Measurements from ENCODE around the gene CALML3. TPM values are rescaled to one million over a fixed set of nuclear protein-coding genes. Genes with fewer than 3 reads are reported as not detected.

CALML3 gene
- total RNA-seq, 1 donor from 2014 or later, result not detected

DNA sequence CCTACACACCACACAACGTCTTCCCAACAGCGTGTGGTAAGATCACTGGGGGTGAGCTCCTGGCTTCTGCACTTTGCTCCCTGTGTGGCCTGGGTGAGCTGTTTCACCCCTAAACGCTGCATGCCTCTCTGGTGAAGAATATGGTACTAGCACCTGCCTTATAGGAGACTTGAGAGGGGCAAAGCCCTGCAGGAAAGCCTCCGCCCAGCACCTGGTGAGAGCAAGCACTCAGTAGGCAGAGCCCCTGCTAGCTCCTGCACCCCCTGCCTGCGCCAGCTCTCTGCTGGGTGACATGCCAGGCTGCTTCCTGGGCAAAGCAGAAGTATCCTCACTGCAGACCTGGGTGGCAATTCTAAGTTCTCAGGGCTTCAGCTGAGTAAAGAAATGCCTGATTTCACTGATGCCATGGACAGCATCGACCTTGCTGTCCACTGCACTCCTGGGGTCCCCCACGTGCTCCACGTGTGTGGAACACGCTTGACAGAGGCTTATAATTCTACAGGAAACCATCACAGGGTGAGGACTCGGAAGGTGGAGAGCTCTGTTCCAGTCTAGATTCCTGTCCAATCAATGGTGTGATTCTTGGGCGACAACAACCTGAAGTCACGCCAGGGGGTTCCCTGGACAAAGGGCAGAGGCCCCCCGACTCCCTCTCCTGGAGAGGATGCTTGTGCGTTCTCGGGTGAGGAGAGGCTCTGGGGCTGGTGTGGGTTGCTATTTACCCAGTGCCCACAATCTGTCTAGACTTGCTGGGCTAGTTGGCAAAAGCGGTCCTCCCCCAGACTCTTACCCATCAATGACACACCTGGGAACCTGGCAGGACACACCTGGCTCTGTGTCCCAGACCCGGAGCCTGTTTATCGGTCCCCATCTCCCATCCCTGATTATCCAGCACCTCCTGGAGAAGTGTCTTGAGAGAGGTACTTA is 20.4 kb upstream of the CALML3 start:
- Histone ChIP-seq H3K27ac (ENCODE audit: low read depth, low read length) (no peak overlapping the region), H2AFZ (ENCODE audit: low read depth, low read length) (no peak overlapping the region), H3K9me3 (ENCODE audit: insufficient read depth, low read depth, low read length) (no peaks in the 10 kb centered on the region), H3K36me3 (ENCODE audit: insufficient read depth, low read length) (no peaks in the 10 kb centered on the region), H3K79me2 (ENCODE audit: insufficient read depth, low read length) (no peaks in the 10 kb centered on the region), H3K4me3 (ENCODE audit: insufficient read depth, low read depth, low read length) (no peak overlapping the region), H3K4me2 (ENCODE audit: low read length) (no peak overlapping the region), H3K9ac (ENCODE audit: low read length) (no peak overlapping the region), H3K27me3 (ENCODE audit: insufficient read depth, low read length) (peaks cover 17% of the 10 kb centered on the region), H4K20me1 (ENCODE audit: insufficient read depth, low read length) (no peaks in the 10 kb centered on the region), H3K4me1 (ENCODE audit: insufficient read depth, low read length) (no peaks in the 10 kb centered on the region)
- no peak for TF ChIP-seq EZH2 (IDR thresholded peaks at IDR 0.05; ENCODE audit: insufficient read depth, low read length)
- TF ChIP-seq, protein P1, sequence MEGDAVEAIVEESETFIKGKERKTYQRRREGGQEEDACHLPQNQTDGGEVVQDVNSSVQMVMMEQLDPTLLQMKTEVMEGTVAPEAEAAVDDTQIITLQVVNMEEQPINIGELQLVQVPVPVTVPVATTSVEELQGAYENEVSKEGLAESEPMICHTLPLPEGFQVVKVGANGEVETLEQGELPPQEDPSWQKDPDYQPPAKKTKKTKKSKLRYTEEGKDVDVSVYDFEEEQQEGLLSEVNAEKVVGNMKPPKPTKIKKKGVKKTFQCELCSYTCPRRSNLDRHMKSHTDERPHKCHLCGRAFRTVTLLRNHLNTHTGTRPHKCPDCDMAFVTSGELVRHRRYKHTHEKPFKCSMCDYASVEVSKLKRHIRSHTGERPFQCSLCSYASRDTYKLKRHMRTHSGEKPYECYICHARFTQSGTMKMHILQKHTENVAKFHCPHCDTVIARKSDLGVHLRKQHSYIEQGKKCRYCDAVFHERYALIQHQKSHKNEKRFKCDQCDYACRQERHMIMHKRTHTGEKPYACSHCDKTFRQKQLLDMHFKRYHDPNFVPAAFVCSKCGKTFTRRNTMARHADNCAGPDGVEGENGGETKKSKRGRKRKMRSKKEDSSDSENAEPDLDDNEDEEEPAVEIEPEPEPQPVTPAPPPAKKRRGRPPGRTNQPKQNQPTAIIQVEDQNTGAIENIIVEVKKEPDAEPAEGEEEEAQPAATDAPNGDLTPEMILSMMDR (IDR thresholded peaks at IDR 0.05; ENCODE audit: insufficient read depth, low read depth, low read length), result no peak
- H3K9me3 Mint-ChIP-seq (ENCODE audit: unreplicated experiment), result no peaks in the 10 kb centered on the region
- peaks cover 58% of the 10 kb centered on the region for H3K27me3 Mint-ChIP-seq (ENCODE audit: low read depth, unreplicated experiment)
- peaks cover 3% of the 10 kb centered on the region for H3K4me1 Mint-ChIP-seq (ENCODE audit: low read depth, unreplicated experiment)
- FAIRE-seq (no peak), DNase-seq (ENCODE audit: low read depth) (no peak)
- H3K27ac Mint-ChIP-seq (ENCODE audit: unreplicated experiment), result no peak overlapping the region
- no peaks in the 10 kb centered on the region for H3K36me3 Mint-ChIP-seq (ENCODE audit: low read depth, unreplicated experiment)
- H3K4me3 Mint-ChIP-seq (ENCODE audit: unreplicated experiment), result no peak overlapping the region

DNA sequence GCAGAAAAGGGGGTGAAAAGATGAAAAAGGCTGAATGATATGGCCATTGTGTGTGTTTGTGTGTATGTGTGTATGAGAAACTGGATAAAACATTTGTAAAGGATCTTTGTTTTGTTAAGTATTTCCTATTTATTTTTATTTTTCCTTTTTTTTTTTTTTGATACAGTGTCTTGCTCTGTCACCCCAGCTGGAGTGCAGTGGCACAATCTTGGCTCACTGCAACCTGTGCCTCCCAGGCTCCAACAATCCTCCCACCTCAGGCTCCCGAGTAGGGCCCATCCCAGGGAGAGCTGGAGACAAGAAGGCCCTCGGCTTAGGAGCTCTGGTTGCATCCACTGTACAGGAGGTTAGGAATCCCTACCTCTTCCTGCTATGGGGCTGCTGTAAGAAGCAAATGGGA is 18.5 kb upstream of the CALML3 start:
- Mint-ChIP-seq H3K36me3 (ENCODE audit: low read depth, unreplicated experiment) (no peaks in the 10 kb centered on the region), H3K27ac (ENCODE audit: unreplicated experiment) (no peak overlapping the region), H3K27me3 (ENCODE audit: low read depth, unreplicated experiment) (peaks cover 53% of the 10 kb centered on the region), H3K4me1 (ENCODE audit: low read depth, unreplicated experiment) (peaks cover 3% of the 10 kb centered on the region), H3K9me3 (ENCODE audit: unreplicated experiment) (no peaks in the 10 kb centered on the region), H3K4me3 (ENCODE audit: unreplicated experiment) (no peak overlapping the region)
- Histone ChIP-seq H3K79me2 (ENCODE audit: insufficient read depth, low read length) (no peaks in the 10 kb centered on the region), H3K27ac (ENCODE audit: low read depth, low read length) (no peak overlapping the region), H3K4me1 (ENCODE audit: insufficient read depth, low read length) (no peaks in the 10 kb centered on the region), H2AFZ (ENCODE audit: low read depth, low read length) (no peak overlapping the region), H3K36me3 (ENCODE audit: insufficient read depth, low read length) (no peaks in the 10 kb centered on the region), H3K4me3 (ENCODE audit: insufficient read depth, low read depth, low read length) (no peak overlapping the region), H3K9me3 (ENCODE audit: insufficient read depth, low read depth, low read length) (no peaks in the 10 kb centered on the region), H3K4me2 (ENCODE audit: low read length) (no peak overlapping the region), H3K9ac (ENCODE audit: low read length) (no peak overlapping the region), H3K27me3 (ENCODE audit: insufficient read depth, low read length) (peaks cover 11% of the 10 kb centered on the region), H4K20me1 (ENCODE audit: insufficient read depth, low read length) (no peaks in the 10 kb centered on the region)
- TF ChIP-seq, protein P1 (IDR thresholded peaks at IDR 0.05; ENCODE audit: insufficient read depth, low read depth, low read length), result no peak
- TF ChIP-seq EZH2 (IDR thresholded peaks at IDR 0.05; ENCODE audit: insufficient read depth, low read length), result no peak
- no peak for FAIRE-seq
- no peak for DNase-seq (ENCODE audit: low read depth)
